ENCODE data around the gene GPHA2. TPM values are rescaled to one million over a fixed set of nuclear protein-coding genes. Genes with fewer than 3 reads are reported as not detected.

Gene GPHA2
- total RNA-seq, 1 experiment from 2014 or later = not detected

GRCh38 chr11:64897381-64898075 lies 38.2 kb downstream of the GPHA2 start:
- DNase-seq (ENCODE audit: low read depth, low spot score) = no peak
- in situ Hi-C loops (cut with HindIII; ENCODE audit: low pct_unique_long_range_greater_than_20kb, low sequenced_read_pairs) = no loop called here

DNA sequence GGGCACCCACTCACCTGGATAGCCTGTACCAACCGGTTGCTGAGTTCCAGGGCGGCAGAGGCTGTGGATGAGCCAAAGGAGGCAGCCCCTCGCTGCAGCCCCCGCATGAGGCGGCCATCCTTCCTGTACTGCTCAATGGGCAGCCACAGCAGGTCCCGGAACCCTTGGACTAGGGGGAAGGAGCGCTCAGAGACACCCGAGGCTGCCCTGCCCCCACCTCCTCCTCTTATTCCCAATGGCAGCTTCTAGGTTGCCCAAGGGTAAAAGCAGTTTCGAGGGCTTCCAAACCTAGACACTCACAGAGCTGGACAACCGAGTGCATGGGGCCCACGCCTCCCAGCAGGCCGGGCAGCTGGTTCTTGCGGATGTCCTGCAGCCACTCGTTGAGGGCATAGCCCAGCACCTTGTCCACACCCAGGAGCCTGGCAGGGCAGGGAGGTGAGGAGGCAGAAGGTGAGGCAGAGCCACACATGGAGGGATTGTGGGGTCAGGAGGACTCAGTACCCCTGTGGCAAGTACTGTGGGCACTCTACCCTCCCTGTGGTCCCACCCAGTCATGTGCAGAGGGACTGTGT lies 39.2 kb downstream of the GPHA2 start:
- in situ Hi-C loops (cut with HindIII; ENCODE audit: low pct_unique_long_range_greater_than_20kb, low sequenced_read_pairs) = no loop called here
- DNase-seq (ENCODE audit: low read depth, low spot score) = no peak

DNA sequence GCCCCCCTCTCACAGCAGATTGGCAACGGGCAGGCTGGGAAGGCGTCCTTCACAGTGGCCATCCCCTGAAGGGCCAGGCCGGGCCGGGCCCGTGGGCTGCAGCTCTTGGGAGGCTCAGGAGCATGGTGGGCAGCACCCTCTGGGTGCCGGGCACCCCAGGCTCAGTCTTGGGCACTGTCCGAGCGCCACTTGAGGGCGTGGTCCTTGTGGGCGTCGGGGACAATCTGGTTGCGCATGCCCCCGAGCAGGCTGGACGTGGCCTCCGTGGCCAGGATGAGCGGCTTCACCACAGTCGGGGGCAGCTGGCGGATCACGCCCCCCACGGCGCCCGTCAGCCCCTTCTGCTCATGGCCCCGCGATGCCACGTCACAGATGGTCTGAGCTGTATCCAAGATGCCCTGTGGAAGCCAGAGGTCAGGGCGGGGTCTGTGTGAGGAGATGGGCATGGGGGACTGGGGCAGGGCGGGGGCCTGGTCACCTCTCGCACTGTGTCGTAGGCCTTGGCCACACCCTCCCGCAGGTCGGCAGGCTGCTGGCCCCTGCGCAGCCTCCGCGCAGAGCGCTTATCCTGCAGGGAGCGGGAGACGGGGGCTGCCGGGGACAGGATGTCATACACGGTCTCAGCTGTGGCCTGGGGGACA lies 40.8 kb downstream of the GPHA2 start:
- no peak for DNase-seq (ENCODE audit: low read depth, low spot score)
- in situ Hi-C loops (cut with HindIII; ENCODE audit: low pct_unique_long_range_greater_than_20kb, low sequenced_read_pairs) = no loop called here

DNA sequence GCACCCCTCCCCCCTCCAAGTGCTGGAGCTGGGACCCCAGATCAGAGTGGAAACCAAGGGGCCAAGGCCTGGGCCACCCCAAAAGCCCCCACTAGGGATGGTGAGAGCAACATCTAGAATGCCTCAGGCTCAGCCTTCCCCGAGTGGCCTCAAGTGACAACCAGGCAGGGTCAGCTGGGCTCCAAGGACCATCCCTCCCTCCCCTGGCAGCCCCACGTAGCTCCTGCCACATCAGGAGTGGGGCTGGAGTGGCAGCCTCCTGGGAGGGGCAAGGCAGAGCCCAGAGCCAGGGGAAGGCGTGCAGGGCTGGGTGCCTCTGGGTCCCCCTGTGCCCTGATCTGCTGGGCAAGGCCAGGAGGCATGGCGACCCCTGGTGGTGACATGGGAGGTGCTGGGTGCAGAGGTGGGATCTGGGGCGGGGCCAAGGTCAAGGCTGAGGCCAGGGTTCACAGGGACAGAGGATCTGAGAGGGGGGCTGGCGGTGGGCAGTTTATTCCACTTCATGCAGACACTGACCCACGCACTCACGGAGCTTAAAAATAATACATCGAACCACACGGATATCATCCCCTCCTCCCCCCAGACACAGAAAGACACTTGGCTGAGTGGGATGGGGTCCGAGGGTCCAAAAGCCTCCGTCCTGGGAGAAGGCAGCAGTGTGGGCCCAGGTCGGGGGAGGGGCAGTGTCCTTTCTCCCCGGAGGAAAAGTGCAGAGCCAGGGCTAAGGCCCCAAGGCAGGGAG lies 41.5 kb downstream of the GPHA2 start:
- in situ Hi-C loops (cut with HindIII; ENCODE audit: low pct_unique_long_range_greater_than_20kb, low sequenced_read_pairs) = no loop called here
- peak; percentile 73 for DNase-seq (ENCODE audit: low read depth, low spot score)

DNA sequence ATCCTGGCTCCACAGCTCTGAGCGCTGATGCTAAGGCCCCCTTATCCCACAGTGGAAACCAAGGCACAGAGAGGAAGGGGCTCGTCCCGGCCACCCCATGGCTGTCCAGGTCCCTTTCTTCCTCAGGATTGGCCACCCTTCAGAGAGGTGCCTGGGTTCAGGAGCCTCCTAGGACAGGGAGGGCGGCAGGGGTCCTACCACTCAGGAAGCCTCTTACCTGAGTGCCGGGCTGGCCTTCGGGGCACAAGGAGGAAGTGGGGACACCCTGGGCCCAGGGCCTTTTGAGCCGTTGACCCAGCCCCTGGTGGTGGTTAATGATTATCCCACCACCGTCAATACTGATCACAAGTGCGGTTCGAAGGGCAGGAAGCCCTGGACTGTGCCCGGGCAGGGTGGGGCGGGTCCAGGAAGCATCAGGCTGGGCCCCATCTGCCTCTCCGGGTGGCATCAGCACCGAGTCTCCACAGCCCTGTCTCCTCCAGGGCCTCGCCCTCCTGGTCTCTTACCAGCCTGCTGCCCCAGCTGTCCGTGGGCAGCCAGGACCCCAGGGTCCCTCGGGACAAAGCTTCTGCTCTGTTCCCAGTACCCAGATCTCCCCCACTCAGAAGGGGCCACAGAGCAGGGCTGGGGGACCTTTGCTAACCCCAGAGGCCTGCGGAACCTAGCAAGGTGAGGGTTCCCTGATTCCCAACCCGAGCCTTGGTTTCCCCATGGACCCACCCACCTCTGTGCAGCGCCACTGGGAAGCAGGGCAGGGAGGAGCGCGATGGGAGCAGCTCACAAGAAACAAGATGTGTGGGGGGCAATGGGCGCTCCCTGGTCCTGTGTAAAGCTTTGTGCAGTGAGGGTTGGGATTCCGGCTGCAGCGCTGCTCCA lies 42.3 kb downstream of the GPHA2 start:
- in situ Hi-C loops (cut with HindIII; ENCODE audit: low pct_unique_long_range_greater_than_20kb, low sequenced_read_pairs) = no loop called here
- DNase-seq (ENCODE audit: low read depth, low spot score) = no peak

DNA sequence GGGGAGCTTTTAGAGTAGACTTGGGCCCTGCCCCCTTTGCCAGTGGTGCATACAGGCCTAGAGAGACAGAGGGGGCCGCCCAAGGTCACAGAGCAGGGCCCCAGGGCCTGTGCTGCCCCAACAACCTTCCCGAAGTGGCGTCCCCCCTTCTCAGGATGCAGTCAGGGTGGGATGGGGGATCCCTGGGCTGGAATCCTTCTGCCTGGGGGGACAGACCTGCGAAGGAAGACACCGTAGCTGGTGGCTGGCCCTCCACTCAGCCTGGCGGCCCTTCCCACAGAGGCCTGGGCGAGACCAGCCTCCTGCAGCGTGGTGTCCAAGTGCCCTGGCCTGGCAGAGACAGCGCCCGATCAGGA lies 42.9 kb downstream of the GPHA2 start:
- in situ Hi-C loops (cut with HindIII; ENCODE audit: low pct_unique_long_range_greater_than_20kb, low sequenced_read_pairs) = no loop called here
- no peak for DNase-seq (ENCODE audit: low read depth, low spot score)

- in situ Hi-C loops (cut with HindIII; ENCODE audit: low pct_unique_long_range_greater_than_20kb, low sequenced_read_pairs) = no loop called here
- no peak for DNase-seq (ENCODE audit: low read depth, low spot score)
Measured at GRCh38 chr11:64892411-64892831, 43.3 kb downstream of the GPHA2 start.

- in situ Hi-C loops (cut with HindIII; ENCODE audit: low pct_unique_long_range_greater_than_20kb, low sequenced_read_pairs) = no loop called here
- DNase-seq (ENCODE audit: low read depth, low spot score) = no peak
Measured at GRCh38 chr11:64891880-64892279, 43.8 kb downstream of the GPHA2 start.

DNA sequence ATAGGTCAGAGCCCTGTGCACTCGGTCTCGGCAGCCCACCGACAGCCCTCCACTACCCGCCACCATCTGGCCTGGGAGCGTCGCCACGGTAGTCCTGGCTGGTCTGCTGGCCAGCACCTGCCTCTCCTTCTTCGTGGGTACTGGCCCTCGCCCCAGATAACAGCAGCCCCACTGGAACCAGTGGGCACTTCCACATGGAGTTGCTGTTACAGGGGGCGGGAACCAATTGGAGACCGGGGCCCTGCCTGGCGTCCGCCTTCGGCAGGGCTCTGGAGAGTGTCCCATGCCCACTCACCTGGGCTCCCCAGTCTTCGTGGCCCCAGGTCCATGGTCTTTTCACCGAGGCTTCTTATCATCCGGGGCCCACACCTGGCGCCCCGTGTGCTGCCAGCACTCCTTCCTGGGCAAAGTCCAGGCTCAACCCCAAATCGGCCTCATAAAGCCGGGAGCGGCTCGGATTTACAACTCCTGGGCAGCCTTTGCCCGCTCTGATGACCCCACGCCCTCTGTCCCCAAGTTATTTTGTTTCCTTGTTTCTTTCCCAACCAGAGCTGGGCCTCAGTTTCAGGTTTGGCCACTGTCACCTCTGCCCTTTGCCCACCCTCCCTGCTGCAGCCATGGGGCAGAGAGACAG lies 44.4 kb downstream of the GPHA2 start:
- no peak for DNase-seq (ENCODE audit: low read depth, low spot score)
- in situ Hi-C loops (cut with HindIII; ENCODE audit: low pct_unique_long_range_greater_than_20kb, low sequenced_read_pairs) = no loop called here

- no peak for DNase-seq (ENCODE audit: low read depth, low spot score)
- in situ Hi-C loops (cut with HindIII; ENCODE audit: low pct_unique_long_range_greater_than_20kb, low sequenced_read_pairs) = no loop called here
Measured at GRCh38 chr11:64890522-64890939, 45.2 kb downstream of the GPHA2 start.

- in situ Hi-C loops (cut with HindIII; ENCODE audit: low pct_unique_long_range_greater_than_20kb, low sequenced_read_pairs) = no loop called here
- DNase-seq (ENCODE audit: low read depth, low spot score) = no peak
Measured at GRCh38 chr11:64888729-64889511, 46.8 kb downstream of the GPHA2 start.

- DNase-seq (ENCODE audit: low read depth, low spot score) = no peak
- in situ Hi-C loops (cut with HindIII; ENCODE audit: low pct_unique_long_range_greater_than_20kb, low sequenced_read_pairs) = no loop called here
Measured at GRCh38 chr11:64888406-64888728, 47.3 kb downstream of the GPHA2 start.

DNA sequence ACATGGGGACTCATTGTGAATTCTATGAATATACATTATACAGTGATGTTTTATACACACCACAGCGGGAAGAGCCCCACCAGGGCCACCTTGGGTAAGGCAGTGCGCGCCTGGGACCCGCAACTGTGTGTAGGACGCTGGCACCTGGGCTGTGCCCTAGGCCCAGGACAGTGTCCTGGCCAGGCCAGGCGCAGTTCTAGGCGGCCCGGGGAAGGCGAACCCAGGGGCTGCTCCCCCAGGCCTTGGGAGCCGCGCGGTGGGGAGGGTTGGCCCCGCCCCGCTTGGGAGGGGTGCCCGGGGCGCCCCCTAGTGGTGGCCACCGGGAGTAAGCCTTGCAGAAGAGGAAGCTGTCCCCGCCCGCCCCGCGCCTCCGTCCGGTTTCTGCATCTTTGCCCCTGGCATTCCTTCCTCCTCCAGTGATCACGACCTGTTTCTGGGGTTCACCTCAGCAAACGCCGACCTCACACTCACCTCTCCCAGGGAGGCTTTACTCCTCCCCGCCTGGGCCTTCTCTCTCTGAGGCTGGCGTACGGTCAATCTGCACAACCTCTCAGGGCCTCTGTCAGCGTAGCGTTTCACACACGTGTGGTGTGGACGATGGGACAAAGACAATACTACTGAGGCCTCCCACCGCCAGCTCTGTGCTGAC lies 47.8 kb downstream of the GPHA2 start:
- peak; percentile 55 for DNase-seq (ENCODE audit: low read depth, low spot score)
- in situ Hi-C loops (cut with HindIII; ENCODE audit: low pct_unique_long_range_greater_than_20kb, low sequenced_read_pairs) = no loop called here

DNA sequence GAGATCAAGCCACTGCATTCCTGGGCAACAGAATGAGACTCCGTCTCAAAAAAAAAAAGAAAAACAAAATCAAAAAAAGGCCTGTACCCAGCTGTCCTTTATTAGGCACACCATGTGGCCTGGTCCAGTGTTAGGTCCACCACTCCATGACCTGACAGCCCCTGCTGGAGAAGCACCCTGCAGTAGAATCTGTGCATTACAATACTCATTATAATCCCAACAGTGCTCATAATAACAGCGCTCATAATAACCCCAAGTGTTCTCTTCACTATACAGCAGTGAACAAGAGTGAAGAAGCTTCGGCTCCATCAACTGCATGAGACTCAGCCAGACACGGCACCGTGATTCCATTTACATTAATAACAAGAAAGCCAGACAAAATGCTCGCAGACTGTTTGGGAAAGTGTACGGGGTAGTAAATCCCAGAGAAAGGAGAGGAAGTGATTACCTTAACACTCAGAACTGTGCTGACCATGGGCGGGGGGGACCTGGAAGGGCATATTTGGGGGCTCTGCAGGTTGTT lies 48.4 kb downstream of the GPHA2 start:
- in situ Hi-C loops (cut with HindIII; ENCODE audit: low pct_unique_long_range_greater_than_20kb, low sequenced_read_pairs) = no loop called here
- no peak for DNase-seq (ENCODE audit: low read depth, low spot score)

DNA sequence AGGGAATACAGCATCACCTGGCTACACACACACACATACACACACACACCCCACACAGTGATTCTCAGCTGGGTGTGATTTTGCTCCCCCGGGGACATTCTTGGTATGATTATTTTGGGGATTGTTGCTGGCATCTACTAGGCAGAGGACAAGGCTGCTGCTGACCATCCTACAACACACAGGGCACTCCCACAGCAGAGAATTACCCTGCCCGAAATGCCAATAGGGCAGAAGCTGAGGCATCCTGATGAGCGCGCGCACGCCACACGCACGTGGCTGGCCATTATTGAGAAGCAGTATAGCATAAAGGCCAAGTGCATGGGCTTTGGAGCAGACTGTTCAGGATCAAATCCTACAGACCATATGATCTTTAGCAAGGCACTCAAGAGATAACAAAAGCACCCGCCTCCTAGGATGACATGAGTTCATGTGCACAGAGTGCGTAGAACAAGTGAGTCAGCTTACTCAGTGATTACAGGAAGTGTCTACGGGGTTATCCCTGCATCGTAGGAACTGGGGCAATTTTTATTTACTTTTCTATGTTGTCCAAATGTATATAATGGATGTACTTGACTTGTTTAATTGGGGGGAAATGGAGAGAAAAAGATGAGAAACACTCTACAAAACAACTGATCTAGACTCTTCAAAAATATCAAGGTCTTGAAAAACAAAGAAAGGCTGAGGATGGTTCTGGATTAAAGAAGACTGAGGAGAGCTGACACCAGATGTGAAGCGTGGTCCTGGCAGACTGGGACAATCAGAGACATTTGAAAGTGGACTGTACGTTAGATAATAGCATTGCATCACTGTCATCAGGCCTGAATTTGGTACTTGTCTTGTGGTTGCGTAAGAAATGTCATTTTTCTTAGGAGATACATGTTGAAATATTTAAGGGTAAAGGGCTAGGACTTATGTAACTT lies 50.1 kb downstream of the GPHA2 start:
- no peak for DNase-seq (ENCODE audit: low read depth, low spot score)
- in situ Hi-C loops (cut with HindIII; ENCODE audit: low pct_unique_long_range_greater_than_20kb, low sequenced_read_pairs) = no loop called here

All from SK-MEL-5 (cell line).